NCI-H345 (cell line): ENCODE measurements around the gene DLG2.
A peak's percentile ranks its signal among the peaks of the same experiment; 100 is the strongest.

Experiments
- DNase-seq: peaks from one replicate; lab custom pipeline; 2025; lab: John Stamatoyannopoulos, UW

DLG2 gene

DNA sequence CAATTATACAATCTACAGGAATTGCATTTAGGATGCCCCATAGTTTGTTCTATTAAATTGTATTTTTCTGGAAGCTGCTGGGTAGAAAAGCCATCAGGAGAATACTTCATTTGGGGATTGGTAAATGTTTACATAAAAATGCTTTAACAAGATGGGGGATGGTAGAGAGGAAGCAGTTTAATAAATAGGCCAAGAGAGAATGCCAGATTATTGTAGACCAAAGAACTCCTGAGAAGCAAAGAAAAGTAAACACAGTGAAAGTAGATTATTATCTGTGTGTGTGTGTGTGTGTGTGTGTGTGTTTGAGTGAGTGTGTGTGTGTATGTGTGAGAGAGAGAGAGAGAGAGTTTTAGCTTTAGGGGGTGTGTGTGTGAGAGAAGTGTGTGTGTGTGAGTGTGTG is 1520.6 kb downstream of the DLG2 start:
- DNase-seq: no peak

DNA sequence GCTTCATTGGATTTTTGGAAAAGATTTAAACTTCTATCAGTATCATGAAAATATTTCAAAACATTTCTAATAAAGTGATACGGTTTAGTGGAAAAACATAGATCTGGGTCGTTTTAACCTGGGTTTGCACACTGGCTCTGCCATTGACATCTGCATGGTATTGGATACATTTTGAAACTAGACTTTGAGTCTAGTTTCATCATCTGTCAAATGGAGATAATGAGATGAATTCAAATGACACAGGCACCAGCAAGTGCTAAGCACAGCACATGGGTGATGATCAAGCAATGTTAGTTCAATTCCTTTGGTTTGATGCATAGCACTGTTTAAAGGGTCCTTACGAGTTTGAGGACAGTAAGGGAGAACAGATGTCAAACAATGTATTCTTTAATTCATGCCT is 1522.0 kb downstream of the DLG2 start:
- DNase-seq: no peak

DNA sequence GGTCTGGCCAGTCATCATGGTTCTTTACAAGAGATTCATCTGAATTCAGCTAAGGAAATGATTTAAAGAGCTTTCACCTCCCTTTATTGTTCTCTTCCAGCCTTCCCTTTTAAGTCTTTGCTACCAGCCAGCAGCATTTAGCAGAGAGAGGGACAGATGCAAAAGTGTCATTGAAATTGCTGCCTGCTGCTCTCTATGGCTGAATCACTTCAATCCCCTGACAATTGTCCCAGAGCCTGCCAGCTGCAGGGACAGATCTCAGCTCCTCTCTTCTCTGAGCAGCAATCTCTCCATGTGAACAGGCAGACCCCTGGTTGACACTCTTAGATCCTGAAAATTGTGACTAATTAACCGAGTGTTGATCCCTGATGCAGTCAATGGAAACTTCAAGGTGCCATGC is 1524.0 kb downstream of the DLG2 start:
- DNase-seq: peak; percentile 82

DNA sequence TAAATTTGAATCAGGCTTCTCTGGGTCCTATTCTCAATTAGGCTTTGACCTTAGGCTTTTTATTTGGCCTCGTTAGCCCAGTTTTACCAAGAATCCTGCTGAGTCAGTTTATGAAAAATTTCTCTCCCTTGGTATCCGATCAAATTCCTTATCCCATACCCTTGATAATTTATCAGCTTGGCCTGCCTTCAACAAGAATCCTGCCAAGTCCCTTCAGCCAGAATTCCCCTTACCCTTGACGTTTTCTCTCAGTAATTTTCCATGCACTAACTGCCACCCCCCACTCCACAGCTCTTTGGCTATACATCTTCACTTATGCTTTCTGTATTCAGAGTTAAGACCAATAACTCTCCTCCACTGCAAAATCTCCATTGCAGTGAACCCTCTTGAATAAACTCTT is 1530.0 kb downstream of the DLG2 start:
- no peak for DNase-seq

DNA sequence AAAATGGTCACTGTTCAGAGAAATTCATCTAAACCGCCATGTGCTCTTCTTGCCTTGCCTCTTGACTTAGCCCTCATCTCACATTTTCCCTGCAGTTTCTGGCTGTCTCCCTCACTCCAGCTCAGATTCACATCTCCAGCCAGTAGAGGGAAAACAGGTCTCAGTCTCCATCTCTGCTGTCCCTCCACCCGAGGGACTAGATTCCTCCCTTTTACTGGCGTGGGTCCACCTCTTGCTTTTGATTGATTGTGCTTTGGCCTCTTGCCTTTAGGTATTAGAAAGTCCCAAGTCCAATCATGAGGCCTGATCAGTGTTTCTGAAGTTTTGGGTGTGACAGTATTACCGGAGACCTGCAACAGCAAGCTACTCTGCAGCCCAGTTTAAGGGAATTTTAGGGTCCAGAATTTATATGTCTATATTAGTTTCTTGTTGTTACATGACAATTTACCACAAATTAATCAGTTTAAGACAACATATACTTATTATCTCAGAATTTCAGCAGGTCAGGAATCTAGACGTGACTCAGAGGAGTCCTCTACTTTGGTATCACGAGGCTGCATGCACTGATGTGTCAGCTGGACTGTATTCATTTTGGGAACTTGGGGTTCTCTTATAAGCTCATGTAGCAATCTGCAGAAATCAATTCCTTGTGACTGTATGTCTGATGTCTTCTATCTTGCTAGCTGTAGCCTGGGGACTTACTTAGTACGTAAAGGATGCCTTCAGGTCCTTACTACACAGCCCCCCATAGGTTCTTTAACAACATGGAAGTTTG is 1535.7 kb downstream of the DLG2 start:
- DNase-seq: no peak

DNA sequence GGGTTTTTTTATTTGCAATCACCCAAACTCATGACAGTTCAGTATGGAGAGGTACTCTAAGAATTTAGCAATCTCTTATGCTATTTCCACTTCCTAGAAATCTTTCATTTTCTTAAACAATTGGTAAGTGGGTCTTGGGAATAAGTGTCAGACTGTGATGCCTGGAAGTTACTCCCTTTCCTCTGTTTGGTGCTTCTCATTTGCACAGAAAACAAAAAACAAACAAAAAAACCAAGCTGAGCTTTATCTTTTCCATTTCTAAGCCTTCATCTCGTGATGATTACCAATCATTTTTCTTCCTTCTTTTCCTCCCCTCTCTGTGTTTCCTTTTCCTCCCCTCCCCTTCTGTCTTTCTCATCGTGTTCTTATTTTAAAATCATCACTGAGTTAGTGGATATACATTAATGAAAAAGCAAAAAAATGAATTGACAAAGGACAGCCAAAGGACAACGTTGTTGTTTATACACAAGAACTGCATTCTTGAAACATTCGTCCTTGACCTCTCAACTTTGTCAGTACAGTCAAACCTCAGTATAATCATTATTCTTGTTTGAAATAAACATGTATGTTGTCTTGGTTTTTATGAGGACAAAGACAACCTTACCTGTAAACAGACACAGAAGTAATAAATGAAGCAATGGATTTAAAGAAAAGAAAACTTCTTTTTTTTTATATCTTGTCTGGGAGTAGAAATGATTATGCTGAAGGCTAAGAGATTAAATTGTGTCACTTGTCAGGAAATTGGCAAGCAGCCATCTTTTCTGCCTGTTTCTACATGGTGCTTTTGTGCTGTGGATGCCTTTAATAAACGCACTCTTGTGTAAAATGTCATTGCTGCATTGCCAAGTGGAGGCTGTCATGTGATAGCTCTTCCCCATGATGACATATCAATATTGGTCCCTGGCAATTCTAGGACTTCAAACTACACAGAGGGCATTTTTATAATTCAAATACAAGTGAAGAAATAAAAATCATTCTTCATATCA is 1537.8 kb downstream of the DLG2 start:
- peak; percentile 92 for DNase-seq

DNA sequence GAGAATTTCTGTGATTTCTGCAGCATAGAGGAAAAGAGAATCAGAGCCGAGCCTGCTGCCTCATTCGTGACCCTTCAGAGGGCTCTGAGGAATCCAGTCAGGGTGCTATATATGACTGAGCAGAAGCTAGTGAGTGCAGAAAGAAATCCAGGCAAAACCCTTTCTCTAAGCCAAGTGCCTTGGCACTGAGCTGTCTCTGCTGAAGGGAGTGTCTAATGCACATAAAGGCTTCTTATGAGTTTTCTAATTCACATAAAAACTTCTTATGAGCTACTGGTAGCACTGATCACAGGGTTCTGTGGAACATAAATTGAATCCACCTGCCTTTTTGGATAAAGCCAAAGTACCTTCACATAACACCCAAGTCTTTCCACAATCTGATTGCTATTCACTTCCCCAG is 1555.3 kb downstream of the DLG2 start:
- DNase-seq: no peak

DNA sequence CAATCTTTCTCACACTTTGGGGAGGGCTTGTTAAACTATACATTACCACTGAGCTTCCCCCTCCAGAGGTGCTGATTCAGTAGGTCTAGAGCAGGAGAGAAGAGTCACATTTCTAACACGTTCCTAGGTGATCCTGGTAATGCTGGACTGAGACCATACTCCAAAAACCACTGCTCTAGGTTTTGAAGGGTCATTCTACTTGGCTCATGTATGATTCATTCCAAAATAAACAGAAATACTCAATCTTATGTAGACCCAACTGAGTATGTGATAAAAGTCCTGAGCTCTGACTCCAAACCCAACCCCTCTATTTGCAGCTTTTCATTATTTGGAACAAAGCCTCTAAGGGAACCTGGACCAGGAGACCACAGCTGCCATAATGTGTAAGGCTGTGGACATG is 1558.1 kb downstream of the DLG2 start:
- no peak for DNase-seq

DNA sequence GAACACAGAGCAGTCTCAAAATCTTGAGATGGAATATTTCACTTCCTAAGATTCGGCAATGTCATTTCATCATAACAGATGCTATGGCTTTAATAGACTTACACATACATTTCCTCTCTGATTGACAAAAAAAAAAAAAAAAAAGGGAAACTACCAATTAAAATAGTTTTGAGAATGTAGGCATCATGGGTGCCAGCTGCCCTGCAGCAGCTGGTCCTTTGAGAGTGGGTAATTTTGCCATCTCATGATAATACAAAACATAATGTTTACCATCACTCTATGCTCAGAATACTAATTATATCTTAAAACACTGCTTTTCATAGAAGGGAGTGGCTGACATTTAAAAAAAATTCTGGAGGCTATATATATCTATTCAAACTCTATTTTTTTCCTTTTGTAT is 1565.4 kb downstream of the DLG2 start:
- DNase-seq: peak; percentile 9

DNA sequence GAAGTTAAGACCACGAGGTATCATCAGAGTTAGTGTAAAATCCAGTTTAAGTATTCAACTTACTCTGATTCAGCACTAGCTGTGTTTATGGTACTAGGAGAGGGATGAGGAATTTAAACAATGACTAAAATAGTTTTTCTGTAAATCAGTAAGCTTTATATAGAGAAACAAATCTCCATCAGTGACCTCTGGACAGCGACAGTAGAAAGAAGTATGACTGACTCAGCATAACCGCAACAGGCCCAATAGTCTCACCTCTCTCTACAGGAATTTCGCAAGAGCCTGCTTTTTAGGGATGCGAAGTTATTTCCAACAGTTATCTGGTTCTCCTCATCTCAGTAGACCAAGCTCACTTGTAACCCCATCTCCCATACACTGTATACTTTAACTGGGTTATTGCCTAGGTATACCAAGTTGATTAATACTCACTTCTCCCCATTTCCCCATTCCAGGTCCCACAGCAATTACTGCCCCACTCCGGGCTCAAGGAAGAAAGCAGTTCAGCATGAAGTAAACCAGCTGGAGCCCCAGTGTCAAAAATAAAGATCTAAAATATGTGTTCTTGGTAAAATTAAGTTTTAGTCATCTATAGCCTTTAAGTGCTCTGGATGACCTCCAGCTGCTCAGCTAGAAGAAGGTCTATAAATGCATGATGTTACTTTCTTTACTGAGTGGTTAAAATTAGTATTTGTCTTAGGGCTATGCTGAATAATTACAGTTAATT is 1570.3 kb downstream of the DLG2 start:
- no peak for DNase-seq

DNA sequence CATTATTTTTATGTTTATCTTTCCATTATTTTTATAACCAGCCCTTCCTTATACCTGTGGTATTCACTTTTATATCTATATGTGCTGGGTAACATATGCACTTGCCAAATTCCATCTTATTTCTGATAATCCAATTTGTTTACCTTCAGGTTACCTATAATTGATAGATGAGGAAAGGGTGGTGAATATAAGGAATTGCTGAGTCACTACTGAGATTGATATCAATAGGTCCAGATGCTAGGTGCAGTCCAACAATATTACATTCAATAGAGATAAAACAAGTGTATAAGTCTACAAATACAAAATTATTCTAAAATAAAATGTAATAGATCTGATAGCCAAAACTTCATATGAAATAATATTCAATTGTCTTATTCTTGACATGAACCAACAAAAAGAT is 1582.0 kb downstream of the DLG2 start:
- DNase-seq: no peak

DNA sequence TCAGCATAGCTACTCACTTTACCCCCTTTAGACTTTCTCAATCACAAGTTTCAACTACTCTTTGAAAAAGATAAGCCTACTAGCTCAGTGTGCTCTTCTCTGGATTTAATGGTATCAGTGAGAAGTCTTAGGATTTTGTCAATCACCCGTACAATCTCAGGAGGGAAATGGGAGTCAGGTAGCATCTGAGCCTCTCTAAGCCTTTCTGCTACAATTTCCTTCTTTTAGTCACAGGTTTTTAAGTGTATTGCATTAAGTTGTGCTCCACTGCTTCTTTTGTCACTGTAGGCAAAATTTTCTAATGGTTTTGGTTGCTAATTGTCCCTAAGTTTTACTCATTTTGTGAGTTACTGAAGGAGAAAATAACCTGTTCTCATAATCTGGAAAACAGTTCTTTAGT is 1582.4 kb downstream of the DLG2 start:
- no peak for DNase-seq

DNA sequence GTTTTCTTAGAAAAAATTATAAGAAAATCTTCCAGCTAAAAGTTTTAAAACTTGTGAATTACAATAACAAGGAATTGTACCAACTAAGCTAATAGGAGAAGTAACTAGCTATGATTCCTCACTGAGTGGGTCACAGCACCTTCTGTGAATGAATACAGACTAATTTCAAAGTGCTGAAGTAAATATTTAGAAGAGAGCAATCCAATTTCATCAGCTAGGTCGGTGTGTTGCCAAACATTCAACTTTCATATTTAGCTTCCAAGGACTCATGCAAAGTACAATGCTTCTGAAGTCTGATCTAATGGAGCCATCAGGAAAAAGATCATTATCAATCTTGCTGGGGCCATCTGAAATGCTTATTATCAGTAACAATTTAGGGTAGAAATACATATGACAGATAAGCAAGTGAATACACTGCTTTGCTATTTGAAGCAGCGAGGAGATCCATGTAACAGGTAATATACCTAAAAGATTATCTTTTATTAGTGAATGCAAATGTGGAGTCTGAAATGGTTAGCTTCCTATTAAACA is 1590.4 kb downstream of the DLG2 start:
- DNase-seq: no peak

DNA sequence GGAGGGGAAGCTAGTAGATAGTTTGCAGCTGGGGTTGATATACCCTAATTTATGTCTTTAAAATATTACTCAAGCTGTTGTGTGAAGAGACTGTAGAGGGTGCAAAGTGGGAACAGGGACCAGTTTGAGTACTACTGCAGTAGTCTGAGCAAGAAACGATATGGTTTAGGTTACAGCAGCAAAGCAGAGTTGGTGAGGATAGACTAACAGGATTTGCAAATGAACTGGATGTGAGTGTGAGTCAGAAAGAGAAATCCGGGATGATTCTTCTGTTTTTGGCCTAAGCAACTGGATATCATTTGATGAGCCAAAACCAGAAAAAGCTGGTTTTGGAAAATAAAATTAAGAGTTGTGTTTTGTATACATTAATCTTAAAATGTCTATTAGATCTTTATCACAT is 1591.5 kb downstream of the DLG2 start:
- no peak for DNase-seq

DNA sequence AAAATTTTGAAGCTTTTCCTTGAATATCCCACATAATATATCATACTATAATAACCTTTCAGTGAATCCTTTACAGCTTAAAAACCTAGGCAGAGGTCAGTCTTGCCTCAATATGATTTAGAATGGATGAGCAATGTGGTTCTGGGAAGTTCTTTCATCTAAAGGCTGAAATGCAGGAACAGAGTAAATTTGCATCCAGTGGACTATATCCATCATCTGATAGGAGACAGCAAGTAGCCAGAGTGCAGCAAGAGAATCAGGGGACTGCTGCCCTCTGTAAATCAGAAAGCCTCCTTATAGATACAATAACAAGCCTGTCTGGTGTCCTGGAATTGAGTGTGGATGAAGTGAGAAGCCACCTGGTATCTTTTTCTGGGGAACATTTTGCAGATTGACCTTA is 1592.7 kb downstream of the DLG2 start:
- no peak for DNase-seq

DNA sequence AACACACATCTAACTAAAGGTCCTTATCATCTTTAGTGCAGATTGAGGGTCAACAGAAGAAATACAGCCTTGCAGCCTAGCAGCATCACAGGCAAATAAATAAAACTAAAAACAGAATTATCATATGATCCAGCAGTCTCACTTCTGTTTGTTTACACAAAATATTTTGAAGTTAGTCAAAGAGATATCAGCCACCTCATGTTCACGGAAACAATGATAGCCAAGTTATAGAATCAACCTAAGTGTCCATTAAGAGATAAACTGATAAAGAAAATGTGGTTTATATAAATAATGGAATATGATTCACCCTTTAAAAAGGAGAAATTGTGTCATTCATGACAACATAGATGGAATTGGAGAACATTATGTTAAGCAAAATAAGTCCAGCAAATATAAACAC is 1602.9 kb downstream of the DLG2 start:
- DNase-seq: no peak

DNA sequence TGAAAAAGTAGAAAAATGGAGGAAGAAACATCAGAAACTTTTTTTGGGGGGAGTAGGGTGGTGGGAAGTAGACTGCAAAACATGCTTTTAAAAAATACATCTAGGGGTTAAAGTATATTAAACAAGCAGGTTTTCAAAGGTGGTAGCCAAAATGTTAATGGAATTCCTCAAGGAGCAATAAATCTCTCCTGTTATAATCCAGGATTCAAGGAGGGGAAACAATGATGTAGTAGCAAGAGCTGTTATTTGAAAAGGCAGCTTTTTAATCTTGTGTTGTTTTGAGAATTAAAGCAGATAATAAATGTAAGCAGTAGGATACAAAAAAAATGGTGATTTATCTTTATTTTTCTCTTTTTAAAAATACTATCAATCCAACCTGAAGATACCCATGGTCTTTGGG is 1604.4 kb downstream of the DLG2 start:
- no peak for DNase-seq

DNA sequence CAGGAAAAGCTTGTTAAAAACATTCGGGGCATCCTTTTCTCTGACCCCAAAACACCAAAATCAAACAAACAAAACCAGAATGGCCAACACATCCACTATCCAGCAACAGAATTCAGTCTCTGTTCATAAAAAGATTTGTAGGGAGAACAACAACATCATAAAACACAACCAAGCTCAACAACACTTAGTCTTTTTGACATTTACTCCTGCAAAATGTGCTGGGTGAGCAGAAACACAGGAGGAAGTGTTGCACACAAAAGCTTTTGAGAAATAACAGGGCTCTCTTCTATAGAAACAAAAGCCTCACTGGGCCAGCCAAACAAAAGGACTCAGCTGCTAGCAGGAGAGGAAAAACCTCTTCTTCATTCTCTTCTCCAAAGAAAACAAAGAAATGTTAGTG is 1604.9 kb downstream of the DLG2 start:
- peak; percentile 59 for DNase-seq

DNA sequence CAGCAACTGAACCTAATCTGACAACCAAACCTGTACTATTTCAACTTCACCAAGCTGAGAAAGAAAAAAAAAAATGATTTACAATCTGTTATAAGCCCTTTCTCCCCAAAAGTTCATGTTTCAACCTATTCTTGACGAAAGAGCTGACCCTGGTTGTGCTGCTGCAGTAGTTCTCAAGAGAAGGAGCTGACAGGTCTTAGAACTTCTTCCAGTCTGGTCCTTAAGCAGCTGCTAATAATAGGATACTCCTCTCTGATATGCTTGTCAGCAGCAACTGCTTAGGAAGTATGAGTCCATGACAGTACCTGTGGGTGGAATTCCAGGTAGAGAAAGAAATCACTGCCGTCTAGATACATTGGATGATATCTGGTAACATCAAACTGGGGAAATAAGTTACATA is 1605.9 kb downstream of the DLG2 start:
- DNase-seq: no peak

DNA sequence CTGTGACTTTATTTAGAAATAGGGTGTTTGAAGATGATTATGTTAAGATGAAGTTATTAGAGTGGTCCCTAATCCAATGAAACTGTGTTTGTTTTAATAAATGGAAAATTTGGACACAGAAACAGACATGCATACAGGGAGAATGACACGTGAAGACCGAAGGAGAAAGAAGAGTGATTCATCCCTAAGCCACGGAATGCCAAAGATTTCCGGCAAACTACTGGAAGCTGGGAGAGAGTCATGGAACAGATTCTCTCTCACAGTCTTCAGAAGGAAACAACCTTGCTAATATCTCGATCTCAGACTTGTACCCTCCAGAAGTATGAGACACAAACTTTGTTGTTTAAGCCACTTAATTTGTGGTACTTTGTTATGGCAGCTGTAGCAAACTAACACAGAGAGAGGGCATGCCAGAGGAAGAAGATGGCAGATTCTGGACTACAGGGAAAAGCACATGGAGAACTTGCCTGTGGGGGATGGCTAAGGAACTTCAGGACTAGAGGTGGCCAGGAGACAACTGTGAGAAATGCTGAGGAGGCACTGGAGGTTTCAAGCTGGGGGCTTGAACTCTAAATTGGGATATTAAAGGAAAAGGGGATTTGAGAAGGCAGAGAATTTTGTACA is 1607.5 kb downstream of the DLG2 start:
- DNase-seq: no peak

DNA sequence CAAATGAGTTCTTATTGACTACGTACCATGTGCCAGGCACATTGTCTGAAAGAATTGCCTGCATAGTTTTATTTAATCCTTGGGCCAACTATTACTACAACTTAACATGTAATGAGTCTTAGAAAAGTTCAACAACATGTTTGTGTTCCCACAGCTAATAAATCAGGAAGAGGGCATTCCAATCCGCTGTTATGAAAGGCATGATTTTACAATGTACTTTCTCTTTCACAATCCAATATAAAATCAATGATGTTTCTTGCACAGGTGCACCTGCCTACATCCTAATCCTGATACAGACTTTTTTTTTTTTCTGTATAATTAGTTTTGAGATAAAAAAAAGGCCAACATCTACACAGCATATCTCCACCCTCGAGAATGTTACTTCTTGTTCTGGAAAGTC is 1612.6 kb downstream of the DLG2 start:
- DNase-seq: no peak
